Fibroblast of skin of right quadriceps (primary cell): ENCODE data around the gene IGF2.
A peak's percentile ranks its signal among the peaks of the same experiment; 100 is the strongest.

Source experiments
- DNase-seq: peaks from one replicate; pipeline ENCODE4 v3.0.0-alpha.2; 2013

IGF2 gene

GRCh38 chr11:2153581-2154194, 14.5 kb upstream of the IGF2 start:
- no peak for DNase-seq

- peak; percentile 53 for DNase-seq
These were observed 12.5 kb upstream of the IGF2 start for GRCh38 chr11:2151500-2152257.

GRCh38 chr11:2149864-2150847, 11.0 kb upstream of the IGF2 start:
- peak; percentile 46 for DNase-seq

GRCh38 chr11:2149460-2149859, 10.3 kb upstream of the IGF2 start:
- no peak for DNase-seq

- no peak for DNase-seq
These were observed 9.4 kb upstream of the IGF2 start for GRCh38 chr11:2148595-2148994.

GRCh38 chr11:2147391-2147790, 8.2 kb upstream of the IGF2 start:
- no peak for DNase-seq

- no peak for DNase-seq
These were observed 6.9 kb upstream of the IGF2 start for GRCh38 chr11:2146051-2146450.

GRCh38 chr11:2144544-2145248, 5.5 kb upstream of the IGF2 start:
- DNase-seq = no peak

GRCh38 chr11:2143799-2144543, 4.8 kb upstream of the IGF2 start:
- DNase-seq = no peak

GRCh38 chr11:2143477-2143798, 4.2 kb upstream of the IGF2 start:
- no peak for DNase-seq

GRCh38 chr11:2142762-2143202, 3.6 kb upstream of the IGF2 start:
- peak; percentile 47 for DNase-seq

- DNase-seq = no peak
These were observed 3.1 kb upstream of the IGF2 start for GRCh38 chr11:2142300-2142759.

- no peak for DNase-seq
These were observed 1.5 kb upstream of the IGF2 start for GRCh38 chr11:2140411-2141400.

- DNase-seq = no peak
These were observed 590 bp upstream of the IGF2 start for GRCh38 chr11:2139621-2140337.

- DNase-seq = no peak
These were observed 612 bp downstream of the IGF2 start for GRCh38 chr11:2138431-2139122.

GRCh38 chr11:2138068-2138430, 1.1 kb downstream of the IGF2 start:
- no peak for DNase-seq

GRCh38 chr11:2137202-2138067, 1.8 kb downstream of the IGF2 start:
- peak; percentile 23 for DNase-seq

GRCh38 chr11:2136952-2137201, 2.3 kb downstream of the IGF2 start:
- no peak for DNase-seq
